GM12878 (cell line): Measurements from ENCODE around the gene BFSP1.

Experiments
- CTCF ChIP-seq, 3 experiments: IDR thresholded peaks in 2 of 3; conservative IDR thresholded peaks in 1 of 3; 2 replicates each; pipeline ENCODE4 v1.5.1; 2011; ENCODE audit warnings: low read depth in 3 of 3, low read length in 3 of 3, mild to moderate bottlenecking in 3 of 3, control low read depth in 2 of 3, moderate library complexity in 2 of 3, inconsistent platforms in 1 of 3, mixed read lengths in 1 of 3; ENCODE audit not compliant: control insufficient read depth in 2 of 3, insufficient read depth in 1 of 3; ENCODE audit errors: extremely low read depth in 1 of 3
- EGR1 ChIP-seq, 2 experiments: IDR thresholded peaks; 1 replicate in 1 of 2; 2 replicates in 1 of 2; pipeline ENCODE4 v1.6.1; 2011 to 2012; ENCODE audit warnings: low read depth in 2 of 2, low read length in 2 of 2, borderline replicate concordance in 1 of 2, mild to moderate bottlenecking in 1 of 2, moderate library complexity in 1 of 2
- MAX ChIP-seq: IDR thresholded peaks from 2 replicates; pipeline ENCODE4 v1.6.1; 2012; ENCODE audit warnings: low read depth, low read length, improper control_type of control experiment
- NRF1 ChIP-seq: conservative IDR thresholded peaks from 2 replicates; pipeline ENCODE4 v1.6.1; 2011; ENCODE audit warnings: mild to moderate bottlenecking, low read depth, low read length, improper control_type of control experiment
- POLR2A ChIP-seq: IDR thresholded peaks from 2 replicates; pipeline ENCODE4 v1.6.1; 2011; ENCODE audit warnings: low read depth, mild to moderate bottlenecking, low read length
- SREBF1 ChIP-seq: IDR thresholded peaks from 2 replicates; pipeline ENCODE4 v1.6.1; 2012; ENCODE audit warnings: mild to moderate bottlenecking, low read length

GRCh38 chr20:17530153-17530552 lies 1.0 kb downstream of the BFSP1 start:
- TF ChIP-seq CTCF (IDR thresholded peaks at IDR 0.05 in 2 of 3, conservative IDR thresholded peaks at IDR 0.05 in 1 of 3; ENCODE audit: control insufficient read depth in 2 of 3, extremely low read depth in 1 of 3, insufficient read depth in 1 of 3, low read depth in 3 of 3, low read length in 3 of 3) (no peak), SREBF1 (no peak), EGR1 (IDR thresholded peaks at IDR 0.05; ENCODE audit: borderline replicate concordance in 1 of 2, low read depth in 2 of 2, low read length in 2 of 2) (no peak), NRF1 (no peak), MAX (no peak), POLR2A (no peak)
